GM21825 (cell line): ENCODE results near the gene PNMT.
A peak's percentile ranks its signal among the peaks of the same experiment; 100 is the strongest.

Source experiments
- ATAC-seq: cut with Tn5 transposase; IDR thresholded peaks from one replicate; pipeline ENCODE4 v1.9.1; 2021; ENCODE audit warnings: mild to moderate bottlenecking, moderate library complexity; ENCODE audit not compliant: unreplicated experiment

PNMT gene

GRCh38 chr17:39667945-39668924, at the start of gene PNMT:
TSS of gene PNMT (plus strand) at chr17:39668453. CDS start at chr17:39668476, 23 bp downstream.
- ATAC-seq, result no peak

GRCh38 chr17:39618956-39619785, 49.1 kb upstream of the PNMT start:
- no peak for ATAC-seq

GRCh38 chr17:39619786-39620101, 48.5 kb upstream of the PNMT start:
- ATAC-seq, result no peak

GRCh38 chr17:39621523-39622379, 46.5 kb upstream of the PNMT start:
- peak; percentile 55 for ATAC-seq

- peak; percentile 17 for ATAC-seq
These were observed 45.8 kb upstream of the PNMT start for GRCh38 chr17:39622380-39623006.

- ATAC-seq, result no peak
These were observed 44.8 kb upstream of the PNMT start for GRCh38 chr17:39623356-39623950.

GRCh38 chr17:39624313-39624712, 43.9 kb upstream of the PNMT start:
- no peak for ATAC-seq

- ATAC-seq, result no peak
These were observed 43.0 kb upstream of the PNMT start for GRCh38 chr17:39625198-39625785.

- no peak for ATAC-seq
These were observed 41.8 kb upstream of the PNMT start, which contains the start of gene PPP1R1B for GRCh38 chr17:39626171-39627046. TSS of gene PPP1R1B (plus strand) at chr17:39626952. CDS start at chr17:39627393, 441 bp downstream.

GRCh38 chr17:39627047-39627711, 41.1 kb upstream of the PNMT start:
- ATAC-seq, result no peak

- ATAC-seq, result no peak
These were observed 40.3 kb upstream of the PNMT start for GRCh38 chr17:39627712-39628516.

- no peak for ATAC-seq
These were observed 39.4 kb upstream of the PNMT start for GRCh38 chr17:39628655-39629493.

GRCh38 chr17:39629494-39629880, 38.8 kb upstream of the PNMT start:
- no peak for ATAC-seq

GRCh38 chr17:39629898-39630297, 38.4 kb upstream of the PNMT start:
- ATAC-seq, result no peak

GRCh38 chr17:39631403-39631802, 36.9 kb upstream of the PNMT start:
- ATAC-seq, result no peak
